WTC11 (cell line): ENCODE measurements around the gene ZNF705A.

Experiments
- CREB1 ChIP-seq: sonication (generic); formaldehyde crosslinking; IDR thresholded peaks from 2 replicates; pipeline ENCODE4 v1.8.0; 2023; ENCODE audit warnings: mild to moderate bottlenecking, missing genetic modification reagents
- CREM ChIP-seq: sonication (generic); formaldehyde crosslinking; IDR thresholded peaks from 2 replicates; pipeline ENCODE4 v1.8.1; 2022; ENCODE audit warnings: mild to moderate bottlenecking, missing genetic modification reagents, moderate library complexity
- E2F4 ChIP-seq: sonication (generic); formaldehyde crosslinking; IDR thresholded peaks from 2 replicates; pipeline ENCODE4 v1.8.1; 2022; ENCODE audit warnings: low read depth, mild to moderate bottlenecking, moderate library complexity, missing genetic modification reagents, borderline replicate concordance
- NFYB ChIP-seq: sonication (generic); formaldehyde crosslinking; conservative IDR thresholded peaks from 2 replicates; pipeline ENCODE4 v1.8.0; 2022; ENCODE audit warnings: low read depth, missing genetic modification reagents
- NR1H2 ChIP-seq: sonication (generic); formaldehyde crosslinking; IDR thresholded peaks from 2 replicates; pipeline ENCODE4 v1.9.0; 2021; ENCODE audit warnings: mild to moderate bottlenecking, moderate library complexity, missing genetic modification reagents
- ZBTB21 ChIP-seq: sonication (generic); formaldehyde crosslinking; IDR thresholded peaks from 2 replicates; pipeline ENCODE4 v1.8.1; 2023; ENCODE audit warnings: mild to moderate bottlenecking, missing genetic modification reagents, borderline replicate concordance
- TF ChIP-seq, protein P1 (sequence below): fragments of 200-600 bp; IDR thresholded peaks from 2 replicates; pipeline ENCODE4 v1.8.0; 2022; ENCODE audit warnings: antibody characterized with exemption

GRCh38 chr12:8226355-8226754 lies 69.5 kb downstream of the ZNF705A start:
- TF ChIP-seq CREM (no peak), NFYB (CRISPR knock-in tag) (no peak), NR1H2 (CRISPR knock-in tag) (no peak), CREB1 (no peak), ZBTB21 (CRISPR knock-in tag) (no peak), E2F4 (CRISPR knock-in tag) (no peak)
- TF ChIP-seq, protein P1, sequence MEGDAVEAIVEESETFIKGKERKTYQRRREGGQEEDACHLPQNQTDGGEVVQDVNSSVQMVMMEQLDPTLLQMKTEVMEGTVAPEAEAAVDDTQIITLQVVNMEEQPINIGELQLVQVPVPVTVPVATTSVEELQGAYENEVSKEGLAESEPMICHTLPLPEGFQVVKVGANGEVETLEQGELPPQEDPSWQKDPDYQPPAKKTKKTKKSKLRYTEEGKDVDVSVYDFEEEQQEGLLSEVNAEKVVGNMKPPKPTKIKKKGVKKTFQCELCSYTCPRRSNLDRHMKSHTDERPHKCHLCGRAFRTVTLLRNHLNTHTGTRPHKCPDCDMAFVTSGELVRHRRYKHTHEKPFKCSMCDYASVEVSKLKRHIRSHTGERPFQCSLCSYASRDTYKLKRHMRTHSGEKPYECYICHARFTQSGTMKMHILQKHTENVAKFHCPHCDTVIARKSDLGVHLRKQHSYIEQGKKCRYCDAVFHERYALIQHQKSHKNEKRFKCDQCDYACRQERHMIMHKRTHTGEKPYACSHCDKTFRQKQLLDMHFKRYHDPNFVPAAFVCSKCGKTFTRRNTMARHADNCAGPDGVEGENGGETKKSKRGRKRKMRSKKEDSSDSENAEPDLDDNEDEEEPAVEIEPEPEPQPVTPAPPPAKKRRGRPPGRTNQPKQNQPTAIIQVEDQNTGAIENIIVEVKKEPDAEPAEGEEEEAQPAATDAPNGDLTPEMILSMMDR = no peak
